COR-L47 (cell line): Measurements from ENCODE around the gene TOMM22.
"Not testable (repeated sequence)": the region's sequence is repeated elsewhere in the genome, so short reads cannot be mapped to it uniquely, and the experiment has no call there.

Experiments used
- DNase-seq: peaks from one replicate; lab custom pipeline; 2025; lab: John Stamatoyannopoulos, UW

The TOMM22 gene

DNA sequence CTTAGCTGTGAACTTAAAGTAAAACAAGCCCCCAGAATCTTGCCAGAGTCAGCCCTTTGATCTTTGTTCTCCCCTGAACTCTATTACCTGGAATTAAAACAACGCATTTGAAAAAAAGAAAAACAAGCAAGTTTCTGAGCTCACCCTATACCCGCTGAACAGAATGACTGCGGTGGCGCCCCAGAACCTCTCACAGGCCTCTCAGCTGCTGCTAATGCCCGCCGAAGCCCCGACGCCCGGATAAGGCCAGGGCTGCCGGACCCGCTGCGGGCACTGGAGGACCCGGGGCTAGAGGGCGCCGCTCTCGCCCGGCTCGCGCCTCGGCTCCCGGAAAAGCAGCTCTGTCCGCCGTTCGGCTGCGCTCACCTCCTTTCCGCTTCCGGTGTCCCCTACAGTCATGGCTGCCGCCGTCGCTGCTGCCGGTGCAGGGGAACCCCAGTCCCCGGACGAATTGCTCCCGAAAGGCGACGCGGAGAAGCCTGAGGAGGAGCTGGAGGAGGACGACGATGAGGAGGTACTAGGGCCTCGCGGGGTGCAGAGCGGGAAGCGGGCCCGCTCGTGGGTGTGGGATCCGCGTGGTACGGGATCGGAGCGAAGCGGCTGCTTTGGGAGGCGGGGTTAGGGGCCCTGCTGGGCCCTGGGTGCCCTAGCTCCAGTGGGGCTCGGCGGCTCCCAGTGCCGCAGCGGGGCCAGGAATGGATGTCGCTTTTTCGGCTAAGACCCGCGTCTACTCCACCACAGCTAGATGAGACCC is at the start of gene TOMM22:
Gene TOMM22, plus strand, starts transcription at position 376 of the 754 bp plus-strand sequence. Its CDS starts 22 bp downstream, at position 398.
- peak; percentile 76 for DNase-seq

DNA sequence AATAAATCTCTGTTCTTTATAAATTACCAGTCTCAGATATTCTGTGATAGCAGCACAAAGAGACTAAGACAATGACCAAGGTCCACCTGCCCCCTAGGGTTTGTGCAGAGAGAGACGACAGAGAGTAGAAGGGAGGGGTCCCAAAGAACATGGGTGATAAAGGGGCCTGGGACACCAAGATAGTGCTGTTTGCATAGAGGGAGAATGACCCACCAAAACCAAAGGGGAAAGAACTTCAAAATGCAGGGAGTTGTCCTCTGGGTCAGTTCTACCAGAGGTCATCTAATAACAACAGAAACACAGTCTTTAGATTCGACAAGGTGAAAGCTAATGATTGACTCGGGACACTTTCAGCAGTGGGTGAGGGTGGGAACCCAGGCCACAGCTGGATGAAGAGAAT is 49.2 kb upstream of the TOMM22 start:
- DNase-seq, result no peak

DNA sequence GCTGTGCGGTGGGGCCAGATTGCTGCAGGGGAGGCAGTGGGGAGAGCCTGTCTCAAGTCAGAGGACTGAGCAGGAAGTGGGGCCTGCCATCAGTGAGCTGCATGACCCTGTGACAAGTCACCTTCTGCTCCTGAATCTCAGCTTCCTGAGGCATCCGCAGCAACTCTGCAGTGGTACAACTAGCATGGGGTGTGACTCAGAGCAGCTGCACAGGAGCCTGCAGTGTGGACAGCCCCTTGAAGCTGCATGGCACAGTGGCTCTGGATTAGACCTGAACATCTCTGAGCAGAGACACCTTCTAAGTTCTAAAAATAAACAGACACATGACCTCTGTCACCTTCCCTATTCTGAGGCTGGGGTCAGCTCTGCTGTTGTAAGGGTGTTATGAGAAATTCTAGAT is 43.5 kb upstream of the TOMM22 start:
- DNase-seq, result no peak

DNA sequence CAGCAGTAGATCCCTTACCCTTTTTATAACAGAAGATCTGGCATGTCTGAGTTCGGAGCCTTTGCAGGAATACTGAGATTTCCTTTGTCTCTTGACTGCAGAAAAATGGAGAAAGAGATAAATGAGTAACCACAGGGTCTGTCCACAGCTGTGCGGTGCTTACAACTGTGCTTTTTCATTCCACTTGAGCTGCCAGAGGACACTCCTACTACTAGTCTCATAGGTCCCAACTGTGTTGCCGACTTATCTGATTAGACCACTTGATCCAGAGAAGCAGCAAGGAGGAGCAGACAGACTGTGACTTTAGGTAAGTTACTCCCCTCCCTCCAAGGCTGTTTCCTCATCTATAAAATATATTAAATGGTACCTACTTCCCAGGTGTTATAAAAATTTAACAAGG is 43.0 kb upstream of the TOMM22 start:
- DNase-seq, result no peak

GRCh38 chr22:38641476-38642040 is 40.2 kb upstream of the TOMM22 start:
- DNase-seq, result no peak

DNA sequence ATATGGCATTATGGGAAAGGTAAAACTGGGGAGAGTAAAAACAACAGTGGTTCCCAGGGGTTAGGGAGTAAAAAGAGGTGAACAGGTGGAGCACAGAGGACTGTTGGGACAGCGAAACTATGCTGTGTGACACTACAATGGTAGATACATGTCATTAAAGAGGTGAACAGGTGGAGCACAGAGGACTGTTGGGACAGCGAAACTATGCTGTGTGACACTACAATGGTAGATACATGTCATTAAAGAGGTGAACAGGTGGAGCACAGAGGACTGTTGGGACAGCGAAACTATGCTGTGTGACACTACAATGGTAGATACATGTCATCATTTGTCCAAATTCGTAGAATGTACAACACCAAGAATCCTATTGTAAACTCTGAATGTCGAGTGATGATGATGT is 37.5 kb upstream of the TOMM22 start:
- DNase-seq, result not testable (repeated sequence)

GRCh38 chr22:38645430-38645829 is 36.3 kb upstream of the TOMM22 start:
- no peak for DNase-seq

DNA sequence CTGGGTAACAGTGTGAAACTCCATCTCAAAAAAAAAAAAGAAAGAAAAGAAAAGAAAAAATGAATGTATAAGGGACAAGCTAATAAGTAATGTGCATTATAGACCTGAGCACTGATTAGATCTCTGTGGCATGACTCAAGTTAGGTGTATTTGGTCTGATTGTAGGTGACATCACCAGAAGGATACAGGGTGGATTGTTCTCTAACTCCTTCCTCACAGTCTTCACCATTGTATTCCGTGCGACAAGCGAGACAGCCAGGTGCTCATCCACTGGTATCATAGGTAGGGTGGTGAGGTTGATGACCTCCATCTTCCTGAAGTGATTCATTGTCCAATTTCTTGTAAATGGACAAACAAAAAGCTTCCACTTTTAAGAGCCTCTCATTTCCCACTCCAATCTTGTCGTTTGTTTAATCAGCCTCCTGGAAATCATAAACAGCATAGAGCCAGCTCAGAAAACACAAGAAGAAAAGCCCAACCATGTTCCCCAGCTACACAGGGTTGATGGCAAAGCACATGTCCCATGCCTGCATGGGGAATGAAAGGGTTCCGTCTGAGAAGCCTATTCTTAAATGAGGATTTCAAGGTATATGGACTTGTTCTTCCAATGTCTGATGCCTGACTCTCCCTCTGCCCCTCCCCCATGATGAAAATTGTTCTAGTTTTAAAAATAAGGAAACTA is 31.8 kb upstream of the TOMM22 start:
- DNase-seq, result no peak

GRCh38 chr22:38652859-38653258 is 28.9 kb upstream of the TOMM22 start:
- DNase-seq, result no peak

- no peak for DNase-seq
These were observed 28.0 kb upstream of the TOMM22 start for GRCh38 chr22:38653741-38654140.

GRCh38 chr22:38655519-38656255 is 26.1 kb upstream of the TOMM22 start:
- DNase-seq, result no peak

- DNase-seq, result peak; percentile 95
These were observed 25.3 kb upstream of the TOMM22 start, which contains the start of the genes CBY1 and FAM227A for GRCh38 chr22:38656256-38657044. CBY1 (plus strand) TSS chr22:38656638; CDS start chr22:38668055, 11,417 bp downstream. FAM227A (minus strand) TSS chr22:38656392; CDS start chr22:38650168, 6,224 bp downstream.

DNA sequence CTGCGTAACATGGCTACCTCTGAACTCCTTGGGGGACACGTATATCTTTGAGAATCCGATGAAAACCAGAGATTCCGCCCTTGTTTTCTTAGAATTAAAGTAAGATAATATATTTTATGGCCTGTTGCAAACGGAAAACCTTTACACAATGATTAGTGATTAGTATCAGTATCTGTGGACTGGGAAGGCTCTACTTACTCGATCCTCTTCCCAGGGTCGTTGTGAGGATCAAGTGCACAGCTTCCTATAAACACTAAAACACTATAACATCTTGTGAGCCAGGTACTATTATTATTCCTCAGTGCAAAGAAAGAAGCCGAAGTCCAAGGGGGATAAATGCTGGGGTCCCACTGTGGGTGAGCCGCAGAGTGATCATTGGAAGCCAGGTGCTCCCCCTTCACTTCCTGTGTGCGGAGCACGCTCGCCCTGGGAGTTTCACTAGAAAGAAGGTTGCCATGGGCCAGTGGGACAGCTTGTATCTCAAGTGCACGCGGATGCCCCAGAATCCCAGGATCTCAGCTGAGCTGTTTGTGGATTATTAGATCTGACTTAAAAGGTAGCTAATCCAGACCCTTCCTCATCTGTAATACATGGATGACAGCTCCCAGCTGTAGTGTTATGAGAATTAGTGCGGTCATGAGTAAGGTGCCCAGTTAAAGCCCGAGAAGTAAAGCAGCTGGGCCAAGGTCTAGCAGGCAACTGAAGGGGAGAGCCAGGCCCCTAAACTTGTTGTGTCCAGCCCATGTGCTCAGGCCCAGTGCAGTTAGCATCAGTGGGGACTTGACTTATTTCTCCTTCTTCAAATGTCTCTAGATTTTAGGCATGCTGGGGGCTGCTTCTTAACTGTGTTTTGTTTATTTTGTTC is 24.5 kb upstream of the TOMM22 start:
- DNase-seq, result peak; percentile 11

GRCh38 chr22:38674888-38675287 is 6.9 kb upstream of the TOMM22 start:
- no peak for DNase-seq

- DNase-seq, result no peak
These were observed 5.9 kb upstream of the TOMM22 start for GRCh38 chr22:38675833-38676232.

DNA sequence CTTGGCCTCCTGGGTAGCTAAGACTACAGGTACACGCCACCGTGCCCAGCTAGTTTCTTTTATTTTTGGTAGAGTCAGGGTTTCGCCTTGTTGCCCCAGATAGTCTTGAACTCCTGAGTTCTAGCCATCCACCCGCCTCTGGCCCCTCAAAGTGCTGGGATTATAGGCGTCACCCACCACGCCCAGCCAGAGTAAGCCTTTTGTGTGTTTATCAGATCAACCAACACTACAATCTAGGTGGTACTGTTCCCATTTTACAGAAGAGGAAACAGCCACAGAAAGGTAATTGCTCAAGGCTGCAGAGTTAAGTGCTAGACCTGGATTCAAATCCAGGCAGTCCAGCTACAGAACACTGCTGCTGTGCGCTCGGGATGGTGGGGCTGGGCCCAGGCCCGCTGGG is 3.1 kb downstream of the TOMM22 start:
- DNase-seq, result no peak

DNA sequence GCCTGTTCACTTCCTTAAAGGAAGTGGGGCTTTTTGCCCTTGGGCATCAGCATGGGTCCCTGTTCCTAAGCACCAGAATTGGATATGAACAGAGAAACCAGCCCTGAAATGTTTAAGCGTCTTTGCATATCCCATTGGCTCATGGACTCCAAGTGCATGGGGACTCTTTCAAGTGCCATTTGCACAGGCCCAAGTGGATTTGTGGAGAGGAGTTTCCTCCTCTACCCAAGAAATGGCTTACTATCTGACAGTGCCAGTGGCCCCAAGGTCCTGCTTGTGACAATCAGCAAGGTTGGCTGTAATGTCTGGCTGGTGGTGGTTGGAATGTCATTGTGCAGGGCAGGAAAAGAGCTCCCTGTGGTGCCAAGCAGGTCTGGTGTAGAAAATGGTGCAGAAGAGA is 4.0 kb downstream of the TOMM22 start:
- DNase-seq, result no peak

DNA sequence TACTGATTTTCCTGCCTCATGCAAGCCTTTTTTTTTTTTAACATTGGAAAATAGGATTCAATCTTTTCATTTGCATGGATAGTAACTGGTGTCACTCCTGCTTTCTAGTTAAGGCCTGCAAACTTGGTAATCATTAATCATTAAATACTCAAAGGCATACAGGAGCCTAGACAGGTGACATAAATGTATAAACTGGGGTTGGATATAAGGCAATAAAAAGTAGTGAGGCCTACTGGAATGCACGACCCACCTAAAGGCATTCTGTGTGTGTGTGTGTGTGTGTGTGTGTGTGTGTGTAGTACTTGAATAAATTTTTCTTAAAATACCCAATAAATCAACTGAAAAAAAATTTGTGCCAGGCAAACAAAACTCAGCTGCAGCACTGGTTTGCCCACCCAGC is 7.9 kb downstream of the TOMM22 start:
- DNase-seq, result no peak

DNA sequence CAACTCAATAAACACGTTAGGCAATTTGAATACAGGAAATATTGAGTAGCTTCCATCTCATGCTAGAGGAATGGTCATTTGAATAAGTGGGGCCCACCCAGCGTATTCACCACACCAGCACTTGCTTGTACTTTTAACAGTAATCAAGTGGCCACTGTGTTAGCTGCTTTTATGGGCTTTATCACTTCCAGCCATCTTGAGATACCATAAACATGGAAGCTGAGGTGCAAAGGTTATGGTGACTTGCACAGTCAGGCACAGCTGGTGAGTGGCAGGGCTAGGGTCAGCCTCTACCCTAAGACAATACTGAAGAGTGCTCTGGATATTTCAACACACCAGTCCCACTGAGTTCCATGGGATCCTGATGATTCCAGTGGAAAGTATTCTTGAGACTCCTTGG is 12.3 kb downstream of the TOMM22 start:
- DNase-seq, result no peak

DNA sequence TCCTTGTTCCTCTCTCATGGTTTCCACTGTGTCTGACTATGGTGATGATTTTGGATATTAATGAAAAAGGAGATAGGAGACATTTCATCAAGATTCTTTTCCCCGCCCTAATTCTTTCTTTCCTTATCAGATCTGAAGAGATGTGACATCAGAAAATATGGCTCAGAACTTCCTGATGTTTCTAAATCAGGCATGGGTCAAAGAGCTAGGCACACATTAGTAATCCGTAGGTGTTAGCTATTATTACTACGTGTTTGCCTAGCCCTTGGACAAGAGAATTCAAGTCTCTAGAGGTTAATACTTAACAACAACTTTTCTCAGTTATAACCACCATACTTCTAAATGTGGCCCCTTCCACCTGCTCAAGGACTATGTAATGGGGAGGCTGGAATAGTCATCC is 13.2 kb downstream of the TOMM22 start:
- DNase-seq, result no peak
